Epithelial cell of proximal tubule (primary cell): ENCODE results near the gene SPARC. TPM values are rescaled to one million over a fixed set of nuclear protein-coding genes. Genes with fewer than 3 reads are reported as not detected.
A peak's percentile ranks its signal among the peaks of the same experiment; 100 is the strongest.
"Not testable (repeated sequence)": the region's sequence is repeated elsewhere in the genome, so short reads cannot be mapped to it uniquely, and the experiment has no call there.

Source experiments
- DNase-seq: peaks from one replicate; pipeline ENCODE4 v3.0.0-alpha.2; 2011; ENCODE audit warnings: low read depth
- H3K4me3 ChIP-seq: 2 replicates; pipeline ENCODE4 v1.5.1; 2011; ENCODE audit warnings: low read depth, mild to moderate bottlenecking, low read length
- CTCF ChIP-seq: conservative IDR thresholded peaks from 2 replicates; pipeline ENCODE4 v1.5.1; 2012; ENCODE audit warnings: low read depth, mild to moderate bottlenecking, low read length
- total RNA-seq: library from RNA; depleted of rRNA; stranded (reverse); fragments of >200 nt; gene quantifications from 2 replicates; pipeline ENCODE4 v1.2.3, GENCODE V29; 2015

The SPARC gene
- total RNA-seq, 1 donor from 2014 or later: 165 TPM

- DNase-seq: no peak
- no peak for TF ChIP-seq CTCF
- no peak overlapping the region for H3K4me3 ChIP-seq
These were observed 16.5 kb upstream of the SPARC start for GRCh38 chr5:151703227-151703626.

GRCh38 chr5:151700820-151701219 lies 14.1 kb upstream of the SPARC start:
- H3K4me3 ChIP-seq: no peak overlapping the region
- TF ChIP-seq CTCF: no peak
- DNase-seq: no peak

GRCh38 chr5:151700296-151700695 lies 13.6 kb upstream of the SPARC start:
- no peak for DNase-seq
- H3K4me3 ChIP-seq: no peak overlapping the region
- no peak for TF ChIP-seq CTCF

GRCh38 chr5:151699071-151699901 lies 12.6 kb upstream of the SPARC start:
- peak; percentile 91 for DNase-seq
- no peak overlapping the region for H3K4me3 ChIP-seq
- TF ChIP-seq CTCF: no peak

GRCh38 chr5:151698081-151698480 lies 11.4 kb upstream of the SPARC start:
- DNase-seq, H3K4me3 ChIP-seq: not testable (repeated sequence)

GRCh38 chr5:151697452-151697851 lies 10.7 kb upstream of the SPARC start:
- H3K4me3 ChIP-seq: no peak overlapping the region
- no peak for TF ChIP-seq CTCF
- DNase-seq: no peak

- no peak for DNase-seq
- no peak for TF ChIP-seq CTCF
- no peak overlapping the region for H3K4me3 ChIP-seq
These were observed 9.9 kb upstream of the SPARC start for GRCh38 chr5:151696470-151697061.
